CD1c-positive myeloid dendritic cell (primary cell): ENCODE results near the gene MCCD1.

Source experiments
- DNase-seq: peaks from one replicate; pipeline ENCODE4 v3.0.0-alpha.2; 2016; ENCODE audit errors: extremely low spot score

The MCCD1 gene

GRCh38 chr6:31543639-31544038 is 14.9 kb downstream of the MCCD1 start:
- DNase-seq: no peak

DNA sequence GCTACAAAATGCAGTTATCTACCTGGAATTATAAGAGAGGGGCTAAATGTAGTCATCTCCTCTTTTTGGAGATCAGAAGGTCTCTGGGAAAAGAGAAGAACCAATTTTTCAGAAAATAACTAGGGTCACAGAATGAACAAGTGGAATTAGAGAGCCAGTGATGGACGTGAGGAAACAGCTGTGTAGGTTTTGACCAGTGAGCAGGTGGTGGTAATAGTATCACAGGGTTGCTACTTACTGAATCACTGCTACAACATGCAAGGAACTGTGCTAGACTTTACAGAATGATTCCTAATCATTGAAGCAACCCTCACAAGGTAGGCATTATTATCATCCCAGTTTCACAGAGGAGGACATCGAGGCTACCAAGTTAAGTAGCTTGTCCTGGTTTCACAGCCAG is 15.9 kb downstream of the MCCD1 start:
- no peak for DNase-seq

GRCh38 chr6:31545291-31545690 is 16.5 kb downstream of the MCCD1 start:
- no peak for DNase-seq

DNA sequence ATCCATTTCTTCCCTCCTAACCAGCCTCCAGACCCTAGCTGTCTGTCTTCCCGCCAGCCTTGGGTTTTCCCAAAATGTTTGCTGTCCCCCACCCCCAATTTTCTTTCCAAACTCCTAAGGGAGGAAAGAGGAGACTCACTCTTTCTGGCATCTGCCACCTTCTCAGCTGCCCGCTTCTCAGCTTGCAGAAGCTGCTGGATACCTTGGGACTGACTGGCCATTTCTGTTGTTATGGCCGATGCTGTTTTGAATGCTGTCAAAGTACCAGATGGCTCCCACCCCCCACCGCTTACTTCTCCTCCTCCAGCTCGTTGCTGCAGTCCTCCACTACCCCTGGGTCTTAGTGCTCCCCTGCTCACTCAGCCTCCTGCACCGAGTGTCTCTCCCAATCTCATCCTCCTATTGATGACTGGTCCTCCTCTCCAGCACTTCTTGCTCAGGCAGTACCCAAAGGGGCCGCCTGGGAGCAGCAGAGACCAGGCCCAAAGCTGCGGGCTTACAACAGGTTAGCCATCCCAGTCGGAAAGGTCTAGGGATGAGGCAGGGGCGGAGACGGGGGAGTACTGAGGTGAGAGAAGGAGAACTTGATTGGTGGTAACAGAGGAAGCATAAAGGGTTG is 17.7 kb downstream of the MCCD1 start, which contains the start of gene ATP6V1G2:
Gene ATP6V1G2 (minus strand): TSS at position 270 of the 619 bp plus-strand sequence. CDS start 49 bp downstream, at position 221.
- DNase-seq: peak; percentile 85

GRCh38 chr6:31546958-31547726 is 18.4 kb downstream of the MCCD1 start, which contains the start of gene NFKBIL1:
TSS of gene NFKBIL1 (plus strand) at chr6:31547608. CDS start at chr6:31547695, 87 bp downstream.
- peak; percentile 95 for DNase-seq

GRCh38 chr6:31547727-31548543 is 19.2 kb downstream of the MCCD1 start:
- DNase-seq: no peak

GRCh38 chr6:31548544-31548873 is 19.7 kb downstream of the MCCD1 start:
- DNase-seq: no peak

- peak; percentile 89 for DNase-seq
These were observed 22.6 kb downstream of the MCCD1 start for GRCh38 chr6:31551371-31551770.

- no peak for DNase-seq
These were observed 27.5 kb downstream of the MCCD1 start for GRCh38 chr6:31556307-31556706.

DNA sequence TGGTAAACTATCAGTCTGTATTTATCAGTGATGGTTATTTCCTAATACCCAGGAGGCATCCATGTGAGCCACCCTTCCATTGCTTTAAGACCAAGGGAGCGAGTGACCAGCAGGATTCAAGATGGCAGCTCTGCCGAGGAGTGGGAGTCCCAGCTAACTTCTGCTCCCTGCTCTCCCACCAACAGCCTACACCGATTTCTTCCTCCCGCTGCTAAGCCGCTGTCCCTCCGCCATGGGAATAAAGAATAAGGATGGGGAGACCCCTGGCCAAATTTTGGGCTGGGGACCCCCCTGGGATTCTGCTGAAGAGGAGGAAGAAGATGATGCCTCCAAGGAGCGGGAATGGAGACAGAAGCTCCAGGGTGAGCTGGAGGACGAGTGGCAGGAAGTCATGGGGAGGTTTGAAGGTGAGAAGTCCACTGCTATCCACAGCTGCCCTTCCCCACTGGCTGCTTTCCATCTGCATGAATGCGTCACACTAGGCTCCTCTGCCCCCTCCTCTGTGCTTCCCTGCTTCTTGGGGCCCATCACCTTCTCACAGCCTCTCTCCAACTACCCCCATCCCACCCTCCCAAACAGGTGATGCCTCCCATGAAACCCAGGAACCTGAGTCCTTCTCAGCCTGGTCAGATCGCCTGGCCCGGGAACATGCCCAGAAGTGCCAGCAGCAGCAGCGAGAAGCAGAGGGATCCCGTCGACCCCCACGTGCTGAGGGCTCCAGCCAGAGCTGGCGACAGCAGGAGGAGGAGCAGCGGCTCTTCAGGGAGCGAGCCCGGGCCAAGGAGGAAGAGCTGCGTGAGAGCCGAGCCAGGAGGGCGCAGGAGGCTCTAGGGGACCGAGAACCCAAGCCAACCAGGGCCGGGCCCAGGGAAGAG is 28.9 kb downstream of the MCCD1 start:
- no peak for DNase-seq

DNA sequence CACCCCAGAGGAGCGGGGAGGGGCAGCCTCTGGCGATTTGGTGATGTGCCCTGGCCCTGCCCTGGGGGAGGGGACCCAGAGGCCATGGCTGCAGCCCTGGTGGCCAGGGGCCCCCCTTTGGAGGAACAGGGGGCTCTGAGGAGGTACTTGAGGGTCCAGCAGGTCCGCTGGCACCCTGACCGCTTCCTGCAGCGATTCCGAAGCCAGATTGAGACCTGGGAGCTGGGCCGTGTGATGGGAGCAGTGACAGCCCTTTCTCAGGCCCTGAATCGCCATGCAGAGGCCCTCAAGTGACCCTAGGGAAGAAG is 29.5 kb downstream of the MCCD1 start:
- DNase-seq: no peak

- peak; percentile 90 for DNase-seq
These were observed 30.1 kb downstream of the MCCD1 start for GRCh38 chr6:31558631-31559500.

DNA sequence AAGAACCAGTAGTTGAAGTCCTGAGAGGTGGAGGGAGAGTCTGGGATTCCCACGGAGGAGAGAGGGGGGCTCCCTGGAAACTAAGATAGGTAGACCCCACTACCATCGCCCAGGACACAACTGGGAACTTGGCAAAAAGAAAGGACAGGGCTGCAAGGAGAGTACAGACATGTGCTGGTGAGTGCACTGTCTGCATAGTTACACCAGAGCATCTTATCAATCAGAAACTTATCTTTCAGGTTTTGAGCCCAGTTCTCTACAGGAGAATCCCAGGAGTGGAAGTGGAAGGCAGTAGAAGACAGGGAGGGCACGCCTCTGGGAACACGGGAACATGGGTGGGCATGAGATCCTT is 30.8 kb downstream of the MCCD1 start:
- no peak for DNase-seq

GRCh38 chr6:31559958-31560696 is 31.4 kb downstream of the MCCD1 start:
- DNase-seq: peak; percentile 80

- no peak for DNase-seq
These were observed 31.9 kb downstream of the MCCD1 start for GRCh38 chr6:31560697-31561058.

GRCh38 chr6:31567531-31568370 is 39.0 kb downstream of the MCCD1 start:
- DNase-seq: no peak

DNA sequence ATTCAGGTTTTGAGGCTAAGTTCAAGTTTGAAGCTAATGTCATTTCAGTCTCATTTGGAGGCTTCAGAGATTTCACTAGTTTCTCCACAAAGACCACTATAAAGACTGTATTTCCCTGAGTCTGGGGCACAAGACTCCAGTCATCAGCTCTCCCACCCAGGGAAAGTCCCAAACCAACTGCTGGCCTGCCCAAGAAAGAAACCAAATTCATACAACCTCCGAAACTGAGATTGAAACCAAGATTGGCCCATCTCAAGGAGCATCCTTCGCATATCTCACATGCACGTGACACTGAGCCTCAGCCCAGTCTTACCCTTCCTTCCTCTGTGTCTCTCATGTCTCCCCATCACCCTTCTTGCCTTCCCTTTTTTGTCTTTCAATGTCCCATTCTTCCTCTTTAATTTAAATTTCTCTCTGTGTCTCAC is 39.8 kb downstream of the MCCD1 start:
- peak; percentile 82 for DNase-seq

DNA sequence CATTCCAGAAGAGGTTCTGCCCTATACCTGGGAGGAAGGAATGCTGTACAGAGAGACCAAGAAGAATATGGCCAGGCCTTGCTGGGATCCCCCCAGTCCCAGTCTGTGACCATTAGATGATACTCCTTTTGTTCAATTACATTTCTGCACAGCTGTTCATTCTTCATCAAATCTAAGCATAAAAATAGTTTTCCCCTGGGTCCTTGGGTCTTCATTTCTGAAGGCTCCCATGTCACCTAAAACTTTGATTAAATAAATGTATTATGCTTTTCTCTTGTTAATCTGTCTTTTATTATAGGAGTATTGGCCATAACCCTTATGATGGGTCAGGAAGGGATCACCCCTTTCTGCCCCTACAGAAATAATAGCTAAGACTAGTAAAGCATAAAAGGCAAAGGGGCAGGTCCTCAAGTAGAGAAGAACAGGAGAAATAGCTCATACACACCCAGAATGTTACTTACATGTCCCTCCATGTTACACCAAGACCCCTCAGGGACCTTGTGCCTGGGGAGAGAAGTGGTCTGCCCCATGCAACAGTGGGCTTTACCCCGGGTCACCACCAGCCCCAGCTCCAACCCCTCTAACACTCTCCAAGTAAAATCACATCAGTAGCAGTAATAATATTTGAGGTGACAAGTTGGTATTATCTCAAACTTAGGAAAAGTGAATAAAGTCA is 41.2 kb downstream of the MCCD1 start:
- no peak for DNase-seq
